Gastroesophageal sphincter (tissue), 4 donors: ENCODE data around the gene KLHL6. TPM values are rescaled to one million over a fixed set of nuclear protein-coding genes. Genes with fewer than 3 reads are reported as not detected.
"Not testable (repeated sequence)": the region's sequence is repeated elsewhere in the genome, so short reads cannot be mapped to it uniquely, and the experiment has no call there.

ENCODE experiments used
- ATAC-seq: fragments of 150-250 bp; one replicate; pipeline ENCODE4 v1.9.1; 2016; ENCODE audit warnings: mild to moderate bottlenecking, moderate library complexity
- H3K27ac ChIP-seq, 4 donors: fragments of 200-600 bp; sonication (generic) in 3 of 4; 1 replicate in 3 of 4; 2 replicates in 1 of 4; pipeline ENCODE4 v1.5.1; 2016 to 2019
- H3K27me3 ChIP-seq: fragments of 200-600 bp; sonication (generic); one replicate; pipeline ENCODE4 v1.5.1; 2019
- H3K36me3 ChIP-seq, 2 donors: fragments of 200-600 bp; sonication (generic); one replicate each; pipeline ENCODE4 v1.5.1; 2019; ENCODE audit warnings: control low read depth in 1 of 2
- H3K4me1 ChIP-seq, 3 donors: fragments of 200-600 bp; sonication (generic); 1 replicate in 2 of 3; 2 replicates in 1 of 3; pipeline ENCODE4 v1.5.1; 2016 to 2019; ENCODE audit warnings: control low read depth in 2 of 3
- H3K4me3 ChIP-seq, 2 donors: fragments of 200-600 bp; sonication (generic); one replicate each; pipeline ENCODE4 v1.5.1; 2019; ENCODE audit warnings: mild to moderate bottlenecking in 1 of 2, moderate library complexity in 1 of 2
- H3K9me3 ChIP-seq, 3 donors: fragments of 200-600 bp; sonication (generic); one replicate each; pipeline ENCODE4 v1.5.1; 2017 to 2019; ENCODE audit warnings: control low read depth in 2 of 3
- CTCF ChIP-seq, 4 experiments: fragments of 200-600 bp in 2 of 4; fragments of 450-650 bp in 2 of 4; sonication (generic) in 1 of 4; IDR thresholded peaks; one replicate each; pipeline ENCODE4 v1.5.1; 2017 to 2019; ENCODE audit warnings: antibody characterized with exemption in 4 of 4, mild to moderate bottlenecking in 2 of 4, moderate library complexity in 2 of 4
- EP300 ChIP-seq: sonication (generic); formaldehyde crosslinking; IDR thresholded peaks from one replicate; pipeline ENCODE4 v1.6.1; 2017; ENCODE audit warnings: antibody characterized with exemption, mild to moderate bottlenecking
- POLR2A ChIP-seq, 2 donors: fragments of 450-650 bp; IDR thresholded peaks; one replicate each; pipeline ENCODE4 v1.6.1; 2017; ENCODE audit warnings: antibody characterized with exemption in 2 of 2, mild to moderate bottlenecking in 2 of 2, moderate library complexity in 1 of 2
- POLR2AphosphoS5 ChIP-seq: sonication (generic); formaldehyde crosslinking; IDR thresholded peaks from one replicate; pipeline ENCODE4 v1.6.1; 2017; ENCODE audit warnings: antibody characterized with exemption
- WGBS, 2 donors: methylation state at CpG; one replicate each; pipeline ENCODE4 v1.1.5; 2018; ENCODE audit warnings: low coverage in 1 of 2; 5-methylcytosine and 5-hydroxymethylcytosine counted together
- total RNA-seq, 4 donors: library from RNA; depleted of rRNA; stranded (reverse); fragments of >200 nt; gene quantifications; one replicate each; pipeline ENCODE4 v1.1.0, GENCODE V29; 2016

The KLHL6 gene
- total RNA-seq, 4 donors from 2014 or later: 0.62 to 1.9 (median 1.0) TPM

- 100% methylated on average over 2 of the region's 2 CpGs for WGBS, 2 donors
- peak overlapping the region in 2 of 4 donors; percentile 82 to 83 for H3K27ac ChIP-seq
These were observed 108.7 kb downstream of the KLHL6 start for GRCh38 chr3:183446838-183447205.

GRCh38 chr3:183444748-183445147 is 110.8 kb downstream of the KLHL6 start:
- Histone ChIP-seq H3K4me1 (peaks cover 0 to 18% (median 9%) of the 10 kb centered on the region in 3 donors), H3K9me3 (peaks cover 0 to 9% (median 0%) of the 10 kb centered on the region in 3 donors), H3K4me3 (no peak overlapping the region), H3K27ac (no peak overlapping the region), H3K36me3 (no peaks in the 10 kb centered on the region), H3K27me3 (no peaks in the 10 kb centered on the region)
- no peak for ATAC-seq
- TF ChIP-seq POLR2A (IDR thresholded peaks at IDR 0.05): no peak
- TF ChIP-seq POLR2AphosphoS5: no peak
- no peak for TF ChIP-seq EP300
- no peak for TF ChIP-seq CTCF (IDR thresholded peaks at IDR 0.05)
- 80 to 85% methylated on average over 1 of the region's 1 CpG for WGBS, 2 donors

More at GRCh38 chr3:183446838-183447205, 108.7 kb downstream of the KLHL6 start:
- TF ChIP-seq POLR2AphosphoS5 (no peak), POLR2A (IDR thresholded peaks at IDR 0.05) (no peak), EP300 (no peak), CTCF (IDR thresholded peaks at IDR 0.05) (no peak)
- Histone ChIP-seq H3K27me3 (no peaks in the 10 kb centered on the region), H3K4me1 (peaks cover 0 to 23% (median 9%) of the 10 kb centered on the region in 3 donors), H3K36me3 (no peaks in the 10 kb centered on the region), H3K9me3 (peaks cover 0 to 9% (median 0%) of the 10 kb centered on the region in 3 donors), H3K4me3 (peak overlapping the region; percentile 72 to 90)
- no peak for ATAC-seq

GRCh38 chr3:183443395-183444385 is 111.8 kb downstream of the KLHL6 start:
- Histone ChIP-seq H3K4me3 (no peak overlapping the region), H3K4me1 (peaks cover 0 to 8% (median 3%) of the 10 kb centered on the region in 3 donors), H3K36me3 (no peaks in the 10 kb centered on the region), H3K27me3 (no peaks in the 10 kb centered on the region), H3K9me3 (peaks cover 0 to 9% (median 0%) of the 10 kb centered on the region in 3 donors), H3K27ac (no peak overlapping the region)
- TF ChIP-seq EP300 (no peak), POLR2A (IDR thresholded peaks at IDR 0.05) (no peak), POLR2AphosphoS5 (no peak), CTCF (IDR thresholded peaks at IDR 0.05) (no peak)
- ATAC-seq: no peak
- WGBS, 2 donors: 73 to 87% methylated on average over 10 of the region's 10 CpGs

GRCh38 chr3:183442994-183443393 is 112.5 kb downstream of the KLHL6 start:
- ATAC-seq: no peak
- Histone ChIP-seq H3K4me1 (peaks cover 0 to under 1% (median 0%) of the 10 kb centered on the region in 3 donors), H3K27ac (no peak overlapping the region), H3K9me3 (peaks cover 0 to 9% (median 0%) of the 10 kb centered on the region in 3 donors), H3K4me3 (no peak overlapping the region), H3K36me3 (no peaks in the 10 kb centered on the region), H3K27me3 (no peaks in the 10 kb centered on the region)
- WGBS, 2 donors: 73% methylated on average over 1 of the region's 1 CpG; no CpG with 5 or more reads in 1 of the 2 donors
- no peak for TF ChIP-seq POLR2AphosphoS5
- TF ChIP-seq CTCF (IDR thresholded peaks at IDR 0.05): no peak

- not testable (repeated sequence) for H3K4me3 ChIP-seq, H3K27ac ChIP-seq, H3K36me3 ChIP-seq, H3K9me3 ChIP-seq, ATAC-seq, H3K27me3 ChIP-seq, H3K4me1 ChIP-seq
- 79 to 90% methylated on average over 3 of the region's 3 CpGs for WGBS, 2 donors
These were observed 115.0 kb downstream of the KLHL6 start for GRCh38 chr3:183440521-183440920.
